WTC11 (cell line): Measurements from ENCODE around the gene EMILIN1. TPM values are rescaled to one million over a fixed set of nuclear protein-coding genes. Genes with fewer than 3 reads are reported as not detected.

Source experiments
- ATAC-seq: fragments of 200-7000 bp; cut with Tn5 transposase; 2 replicates; pipeline ENCODE4 v1.10.0; 2021; ENCODE audit warnings: mild to moderate bottlenecking, moderate library complexity
- CTCF ChIA-PET: fragments of 300-600 bp; sonication (Branson Sonifier 250); formaldehyde crosslinking; loops from one replicate; lab custom pipeline; 2021; ENCODE audit warnings: antibody characterized with exemption; lab: Charles Lee
- POLR2A ChIA-PET: fragments of 350-600 bp; sonication (Branson Sonifier 250); formaldehyde crosslinking; loops from one replicate; lab custom pipeline; 2021; ENCODE audit warnings: antibody characterized with exemption; lab: Charles Lee
- DNase-seq: peaks from one replicate; pipeline ENCODE4 v3.0.0; 2021; ENCODE audit warnings: low spot score
- H3K27ac Mint-ChIP-seq: 2 replicates; pipeline ENCODE4 v1.8.0; 2021; ENCODE audit warnings: mixed read lengths
- H3K27me3 Mint-ChIP-seq: 2 replicates; pipeline ENCODE4 v1.8.0; 2021; ENCODE audit warnings: low read depth, mild to moderate bottlenecking, moderate library complexity, mixed read lengths
- H3K36me3 Mint-ChIP-seq: 2 replicates; pipeline ENCODE4 v1.8.0; 2021; ENCODE audit warnings: mixed read lengths
- H3K4me1 Mint-ChIP-seq: 2 replicates; pipeline ENCODE4 v1.8.0; 2022; ENCODE audit warnings: mixed read lengths
- H3K4me3 Mint-ChIP-seq: 2 replicates; pipeline ENCODE4 v1.8.0; 2021; ENCODE audit warnings: mild to moderate bottlenecking, moderate library complexity, mixed read lengths
- H3K9me3 Mint-ChIP-seq: 2 replicates; pipeline ENCODE4 v1.8.0; 2021; ENCODE audit warnings: mixed read lengths
- CBFB ChIP-seq: sonication (generic); formaldehyde crosslinking; IDR thresholded peaks from 2 replicates; pipeline ENCODE4 v1.8.1; 2022; ENCODE audit warnings: mild to moderate bottlenecking, low read depth, missing genetic modification reagents
- CREB1 ChIP-seq: sonication (generic); formaldehyde crosslinking; IDR thresholded peaks from 2 replicates; pipeline ENCODE4 v1.8.0; 2023; ENCODE audit warnings: mild to moderate bottlenecking, missing genetic modification reagents
- FOXP1 ChIP-seq: sonication (generic); formaldehyde crosslinking; IDR thresholded peaks from 2 replicates; pipeline ENCODE4 v1.8.0; 2022; ENCODE audit warnings: missing genetic modification reagents, mild to moderate bottlenecking, moderate library complexity, borderline replicate concordance
- GRHL2 ChIP-seq: fragments of 250-450 bp; sonication (Bioruptor Pico); IDR thresholded peaks from 2 replicates; pipeline ENCODE4 v1.8.0; 2022; ENCODE audit warnings: mild to moderate bottlenecking, moderate library complexity; ENCODE audit not compliant: insufficient replicate concordance, severe bottlenecking
- MYBL2 ChIP-seq: sonication (generic); formaldehyde crosslinking; IDR thresholded peaks from 2 replicates; pipeline ENCODE4 v1.8.1; 2023; ENCODE audit warnings: mild to moderate bottlenecking, moderate library complexity, missing genetic modification reagents
- RELA ChIP-seq: sonication (generic); formaldehyde crosslinking; IDR thresholded peaks from 2 replicates; pipeline ENCODE4 v1.8.1; 2022; ENCODE audit warnings: missing genetic modification reagents, mild to moderate bottlenecking, borderline replicate concordance
- RORB ChIP-seq: fragments of 250-450 bp; sonication (Bioruptor Pico); IDR thresholded peaks from 2 replicates; pipeline ENCODE4 v1.9.0; 2021; ENCODE audit warnings: mild to moderate bottlenecking
- SOX15 ChIP-seq: fragments of 250-450 bp; sonication (Bioruptor Pico); IDR thresholded peaks from 2 replicates; pipeline ENCODE4 v1.9.0; 2021; ENCODE audit warnings: mild to moderate bottlenecking
- SP1 ChIP-seq: sonication (generic); formaldehyde crosslinking; conservative IDR thresholded peaks from 2 replicates; pipeline ENCODE4 v1.8.1; 2022; ENCODE audit warnings: missing genetic modification reagents
- TCF7 ChIP-seq: sonication (generic); formaldehyde crosslinking; IDR thresholded peaks from 2 replicates; pipeline ENCODE4 v1.8.0; 2022; ENCODE audit warnings: mild to moderate bottlenecking, low read depth, missing genetic modification reagents, moderate library complexity
- ZNF121 ChIP-seq: sonication (generic); formaldehyde crosslinking; IDR thresholded peaks from 2 replicates; pipeline ENCODE4 v1.8.0; 2023; ENCODE audit warnings: missing genetic modification reagents
- ZNF138 ChIP-seq: sonication (generic); formaldehyde crosslinking; conservative IDR thresholded peaks from 2 replicates; pipeline ENCODE4 v1.8.1; 2022; ENCODE audit warnings: mild to moderate bottlenecking, moderate library complexity, missing genetic modification reagents
- ZNF219 ChIP-seq: sonication (generic); formaldehyde crosslinking; IDR thresholded peaks from 2 replicates; pipeline ENCODE4 v1.8.0; 2023; ENCODE audit warnings: missing genetic modification reagents, mild to moderate bottlenecking, borderline replicate concordance
- ZNF396 ChIP-seq: fragments of 250-450 bp; sonication (Bioruptor Pico); IDR thresholded peaks from 2 replicates; pipeline ENCODE4 v1.8.0; 2021; ENCODE audit warnings: mild to moderate bottlenecking, moderate library complexity, borderline replicate concordance
- ZNF416 ChIP-seq: fragments of 250-450 bp; sonication (Bioruptor Pico); IDR thresholded peaks from 2 replicates; pipeline ENCODE4 v1.9.0; 2021; ENCODE audit warnings: mild to moderate bottlenecking, inconsistent platforms
- total RNA-seq: library from RNA; stranded (reverse); gene quantifications from 3 replicates; pipeline ENCODE4 v1.2.3, GENCODE V29; 2021
- TF ChIP-seq, protein P1 (sequence below): sonication (generic); formaldehyde crosslinking; IDR thresholded peaks from 2 replicates; pipeline ENCODE4 v1.8.1; 2022; ENCODE audit warnings: mild to moderate bottlenecking, moderate library complexity, missing genetic modification reagents
- TF ChIP-seq, protein P2 (sequence below): fragments of 250-450 bp; sonication (Bioruptor Pico); IDR thresholded peaks from 2 replicates; pipeline ENCODE4 v1.9.0; 2021; ENCODE audit warnings: mild to moderate bottlenecking, borderline replicate concordance
- TF ChIP-seq, protein P3 (sequence below): sonication (generic); formaldehyde crosslinking; IDR thresholded peaks from 2 replicates; pipeline ENCODE4 v1.8.1; 2022; ENCODE audit warnings: mild to moderate bottlenecking, missing genetic modification reagents, moderate library complexity, borderline replicate concordance
- TF ChIP-seq, protein P4 (sequence below): sonication (generic); formaldehyde crosslinking; IDR thresholded peaks from 2 replicates; pipeline ENCODE4 v1.8.0; 2022; ENCODE audit warnings: mild to moderate bottlenecking, missing genetic modification reagents
- TF ChIP-seq, protein P5 (sequence below): fragments of 250-450 bp; sonication (Bioruptor Pico); IDR thresholded peaks from 2 replicates; pipeline ENCODE4 v1.9.0; 2021; ENCODE audit warnings: moderate library complexity, mild to moderate bottlenecking, inconsistent platforms, borderline replicate concordance
- TF ChIP-seq, protein P6 (sequence below): fragments of 250-450 bp; sonication (Bioruptor Pico); IDR thresholded peaks from 2 replicates; pipeline ENCODE4 v1.9.0; 2021; ENCODE audit warnings: mild to moderate bottlenecking
- TF ChIP-seq, protein P7 (sequence below): sonication (generic); formaldehyde crosslinking; conservative IDR thresholded peaks from 2 replicates; pipeline ENCODE4 v1.8.1; 2022; ENCODE audit warnings: mild to moderate bottlenecking, missing genetic modification reagents
- TF ChIP-seq, protein P8 (sequence below): sonication (generic); formaldehyde crosslinking; IDR thresholded peaks from 2 replicates; pipeline ENCODE4 v1.8.1; 2023; ENCODE audit warnings: mild to moderate bottlenecking, missing genetic modification reagents, moderate library complexity

EMILIN1 gene
- total RNA-seq, 1 experiment from 2014 or later = 3.5 TPM

DNA sequence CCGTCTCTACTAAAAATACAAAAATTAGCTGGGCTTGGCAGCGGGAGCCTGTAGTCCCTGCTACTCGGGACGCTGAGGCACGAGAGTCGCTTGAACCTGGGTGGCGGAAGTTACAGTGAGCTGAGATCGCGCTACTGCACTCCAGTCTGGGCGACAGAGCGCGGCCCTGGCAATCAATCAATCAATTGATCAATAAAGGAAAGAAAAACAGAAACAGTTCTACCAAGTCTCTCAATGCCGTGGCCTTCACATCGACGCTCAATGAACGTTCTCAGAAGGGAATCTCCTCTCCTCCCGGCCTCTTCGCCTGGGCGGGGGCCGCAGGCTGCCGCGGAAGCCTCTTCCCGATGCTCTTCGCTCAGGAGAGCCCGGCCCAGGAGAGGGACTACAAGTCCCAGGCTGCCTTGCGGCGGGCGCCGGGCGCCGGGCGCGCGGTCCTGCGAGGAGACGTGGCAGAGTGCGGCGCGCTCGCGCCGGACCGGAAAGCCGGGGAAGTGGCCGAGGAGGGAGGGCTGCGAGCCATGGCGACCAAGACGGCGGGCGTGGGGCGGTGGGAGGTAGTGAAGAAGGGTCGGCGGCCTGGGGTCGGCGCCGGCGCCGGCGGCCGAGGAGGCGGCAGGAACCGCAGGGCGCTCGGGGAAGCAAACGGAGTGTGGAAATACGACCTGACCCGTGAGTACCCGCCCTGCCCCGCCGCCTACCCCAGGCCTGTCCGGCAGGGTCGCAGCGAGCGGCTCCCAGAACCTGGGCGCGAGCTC lies 45.7 kb upstream of the EMILIN1 start, which contains the start of gene TMEM214 (continued):
- TF ChIP-seq, protein P1, sequence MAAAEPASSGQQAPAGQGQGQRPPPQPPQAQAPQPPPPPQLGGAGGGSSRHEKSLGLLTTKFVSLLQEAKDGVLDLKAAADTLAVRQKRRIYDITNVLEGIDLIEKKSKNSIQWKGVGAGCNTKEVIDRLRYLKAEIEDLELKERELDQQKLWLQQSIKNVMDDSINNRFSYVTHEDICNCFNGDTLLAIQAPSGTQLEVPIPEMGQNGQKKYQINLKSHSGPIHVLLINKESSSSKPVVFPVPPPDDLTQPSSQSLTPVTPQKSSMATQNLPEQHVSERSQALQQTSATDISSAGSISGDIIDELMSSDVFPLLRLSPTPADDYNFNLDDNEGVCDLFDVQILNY = peak; percentile 89
- TF ChIP-seq ZNF219 (CRISPR knock-in tag) (no peak), ZNF121 (CRISPR knock-in tag) (no peak), GRHL2 (CRISPR knock-in tag) (no peak), ZNF416 (CRISPR knock-in tag) (no peak), CBFB (no peak), ZNF396 (CRISPR knock-in tag) (no peak), TCF7 (CRISPR knock-in tag) (no peak), RORB (CRISPR knock-in tag) (no peak), SOX15 (CRISPR knock-in tag) (no peak), ZNF138 (CRISPR knock-in tag) (no peak)
- TF ChIP-seq, protein P2, sequence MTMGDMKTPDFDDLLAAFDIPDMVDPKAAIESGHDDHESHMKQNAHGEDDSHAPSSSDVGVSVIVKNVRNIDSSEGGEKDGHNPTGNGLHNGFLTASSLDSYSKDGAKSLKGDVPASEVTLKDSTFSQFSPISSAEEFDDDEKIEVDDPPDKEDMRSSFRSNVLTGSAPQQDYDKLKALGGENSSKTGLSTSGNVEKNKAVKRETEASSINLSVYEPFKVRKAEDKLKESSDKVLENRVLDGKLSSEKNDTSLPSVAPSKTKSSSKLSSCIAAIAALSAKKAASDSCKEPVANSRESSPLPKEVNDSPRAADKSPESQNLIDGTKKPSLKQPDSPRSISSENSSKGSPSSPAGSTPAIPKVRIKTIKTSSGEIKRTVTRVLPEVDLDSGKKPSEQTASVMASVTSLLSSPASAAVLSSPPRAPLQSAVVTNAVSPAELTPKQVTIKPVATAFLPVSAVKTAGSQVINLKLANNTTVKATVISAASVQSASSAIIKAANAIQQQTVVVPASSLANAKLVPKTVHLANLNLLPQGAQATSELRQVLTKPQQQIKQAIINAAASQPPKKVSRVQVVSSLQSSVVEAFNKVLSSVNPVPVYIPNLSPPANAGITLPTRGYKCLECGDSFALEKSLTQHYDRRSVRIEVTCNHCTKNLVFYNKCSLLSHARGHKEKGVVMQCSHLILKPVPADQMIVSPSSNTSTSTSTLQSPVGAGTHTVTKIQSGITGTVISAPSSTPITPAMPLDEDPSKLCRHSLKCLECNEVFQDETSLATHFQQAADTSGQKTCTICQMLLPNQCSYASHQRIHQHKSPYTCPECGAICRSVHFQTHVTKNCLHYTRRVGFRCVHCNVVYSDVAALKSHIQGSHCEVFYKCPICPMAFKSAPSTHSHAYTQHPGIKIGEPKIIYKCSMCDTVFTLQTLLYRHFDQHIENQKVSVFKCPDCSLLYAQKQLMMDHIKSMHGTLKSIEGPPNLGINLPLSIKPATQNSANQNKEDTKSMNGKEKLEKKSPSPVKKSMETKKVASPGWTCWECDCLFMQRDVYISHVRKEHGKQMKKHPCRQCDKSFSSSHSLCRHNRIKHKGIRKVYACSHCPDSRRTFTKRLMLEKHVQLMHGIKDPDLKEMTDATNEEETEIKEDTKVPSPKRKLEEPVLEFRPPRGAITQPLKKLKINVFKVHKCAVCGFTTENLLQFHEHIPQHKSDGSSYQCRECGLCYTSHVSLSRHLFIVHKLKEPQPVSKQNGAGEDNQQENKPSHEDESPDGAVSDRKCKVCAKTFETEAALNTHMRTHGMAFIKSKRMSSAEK (CRISPR knock-in tag) = no peak
- TF ChIP-seq, protein P3, sequence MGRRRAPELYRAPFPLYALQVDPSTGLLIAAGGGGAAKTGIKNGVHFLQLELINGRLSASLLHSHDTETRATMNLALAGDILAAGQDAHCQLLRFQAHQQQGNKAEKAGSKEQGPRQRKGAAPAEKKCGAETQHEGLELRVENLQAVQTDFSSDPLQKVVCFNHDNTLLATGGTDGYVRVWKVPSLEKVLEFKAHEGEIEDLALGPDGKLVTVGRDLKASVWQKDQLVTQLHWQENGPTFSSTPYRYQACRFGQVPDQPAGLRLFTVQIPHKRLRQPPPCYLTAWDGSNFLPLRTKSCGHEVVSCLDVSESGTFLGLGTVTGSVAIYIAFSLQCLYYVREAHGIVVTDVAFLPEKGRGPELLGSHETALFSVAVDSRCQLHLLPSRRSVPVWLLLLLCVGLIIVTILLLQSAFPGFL (CRISPR knock-in tag) = 0 out of 2 replicates have a peak, but pooled peaks have one; percentile 35
- TF ChIP-seq, protein P4, sequence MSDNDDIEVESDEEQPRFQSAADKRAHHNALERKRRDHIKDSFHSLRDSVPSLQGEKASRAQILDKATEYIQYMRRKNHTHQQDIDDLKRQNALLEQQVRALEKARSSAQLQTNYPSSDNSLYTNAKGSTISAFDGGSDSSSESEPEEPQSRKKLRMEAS = peak; percentile 69
- TF ChIP-seq, protein P5, sequence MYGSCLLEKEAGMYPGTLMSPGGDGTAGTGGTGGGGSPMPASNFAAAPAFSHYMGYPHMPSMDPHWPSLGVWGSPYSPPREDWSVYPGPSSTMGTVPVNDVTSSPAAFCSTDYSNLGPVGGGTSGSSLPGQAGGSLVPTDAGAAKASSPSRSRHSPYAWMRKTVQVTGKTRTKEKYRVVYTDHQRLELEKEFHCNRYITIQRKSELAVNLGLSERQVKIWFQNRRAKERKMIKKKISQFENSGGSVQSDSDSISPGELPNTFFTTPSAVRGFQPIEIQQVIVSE = no peak

DNA sequence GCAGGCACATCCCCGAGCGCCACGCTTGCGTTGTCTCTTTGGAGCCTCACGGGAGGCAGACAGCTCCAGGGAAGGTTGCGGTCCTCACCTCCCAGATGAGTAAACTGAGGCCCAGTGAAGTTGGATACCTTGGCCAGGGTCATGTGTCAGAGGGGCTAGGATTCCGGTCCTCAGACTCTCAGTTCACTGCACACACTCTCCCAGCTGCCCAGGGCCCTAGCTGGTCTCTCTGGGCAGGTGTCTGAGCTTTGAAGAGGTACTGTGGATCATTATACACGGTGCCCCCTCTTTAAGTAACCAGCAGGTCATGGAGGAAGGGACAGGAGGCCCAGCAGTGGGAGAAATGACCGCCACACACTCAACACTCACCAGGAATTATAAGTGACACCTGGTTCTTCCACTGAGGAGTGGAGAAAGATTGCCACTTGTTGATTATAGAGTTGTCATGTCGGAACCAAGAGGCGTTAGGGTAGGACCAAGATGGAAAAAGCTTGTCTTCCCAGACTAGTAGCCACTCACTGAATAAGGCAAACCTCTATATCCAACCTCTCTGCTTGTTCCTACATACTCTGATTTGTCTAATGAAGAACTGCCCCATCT lies 45.1 kb upstream of the EMILIN1 start:
- H3K9me3 Mint-ChIP-seq = no peaks in the 10 kb centered on the region
- CTCF ChIA-PET = interaction anchor here (0.7 to 3.2 kb wide), 6 partner anchors 9 to 187 kb away, joined by 3 to 20 read pairs (median 7); no protein-coding TSS in a partner anchor
- peak overlapping the region; percentile 95 for H3K4me3 Mint-ChIP-seq
- POLR2A ChIA-PET = interaction anchor here (1.2 to 1.6 kb wide), 3 partner anchors 9 to 38 kb away, joined by 3 to 8 read pairs (median 4); partner anchors contain the start of genes AGBL5 and OST4
- H3K4me1 Mint-ChIP-seq = peaks cover 16% of the 10 kb centered on the region
- H3K36me3 Mint-ChIP-seq = peaks cover 39% of the 10 kb centered on the region
- H3K27ac Mint-ChIP-seq = no peak overlapping the region
- H3K27me3 Mint-ChIP-seq = no peaks in the 10 kb centered on the region
- peak; percentile 13 for ATAC-seq
- no peak for DNase-seq
- TF ChIP-seq CREB1 (CRISPR knock-in tag) (no peak; the same call in 1 of the 2 replicates), FOXP1 (CRISPR knock-in tag) (no peak), RELA (CRISPR knock-in tag) (no peak), SP1 (CRISPR knock-in tag) (no peak), MYBL2 (CRISPR knock-in tag) (no peak)
- TF ChIP-seq, protein P6, sequence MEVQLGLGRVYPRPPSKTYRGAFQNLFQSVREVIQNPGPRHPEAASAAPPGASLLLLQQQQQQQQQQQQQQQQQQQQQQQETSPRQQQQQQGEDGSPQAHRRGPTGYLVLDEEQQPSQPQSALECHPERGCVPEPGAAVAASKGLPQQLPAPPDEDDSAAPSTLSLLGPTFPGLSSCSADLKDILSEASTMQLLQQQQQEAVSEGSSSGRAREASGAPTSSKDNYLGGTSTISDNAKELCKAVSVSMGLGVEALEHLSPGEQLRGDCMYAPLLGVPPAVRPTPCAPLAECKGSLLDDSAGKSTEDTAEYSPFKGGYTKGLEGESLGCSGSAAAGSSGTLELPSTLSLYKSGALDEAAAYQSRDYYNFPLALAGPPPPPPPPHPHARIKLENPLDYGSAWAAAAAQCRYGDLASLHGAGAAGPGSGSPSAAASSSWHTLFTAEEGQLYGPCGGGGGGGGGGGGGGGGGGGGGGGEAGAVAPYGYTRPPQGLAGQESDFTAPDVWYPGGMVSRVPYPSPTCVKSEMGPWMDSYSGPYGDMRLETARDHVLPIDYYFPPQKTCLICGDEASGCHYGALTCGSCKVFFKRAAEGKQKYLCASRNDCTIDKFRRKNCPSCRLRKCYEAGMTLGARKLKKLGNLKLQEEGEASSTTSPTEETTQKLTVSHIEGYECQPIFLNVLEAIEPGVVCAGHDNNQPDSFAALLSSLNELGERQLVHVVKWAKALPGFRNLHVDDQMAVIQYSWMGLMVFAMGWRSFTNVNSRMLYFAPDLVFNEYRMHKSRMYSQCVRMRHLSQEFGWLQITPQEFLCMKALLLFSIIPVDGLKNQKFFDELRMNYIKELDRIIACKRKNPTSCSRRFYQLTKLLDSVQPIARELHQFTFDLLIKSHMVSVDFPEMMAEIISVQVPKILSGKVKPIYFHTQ (CRISPR knock-in tag) = no peak
- TF ChIP-seq, protein P7, sequence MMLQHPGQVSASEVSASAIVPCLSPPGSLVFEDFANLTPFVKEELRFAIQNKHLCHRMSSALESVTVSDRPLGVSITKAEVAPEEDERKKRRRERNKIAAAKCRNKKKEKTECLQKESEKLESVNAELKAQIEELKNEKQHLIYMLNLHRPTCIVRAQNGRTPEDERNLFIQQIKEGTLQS = no peak
- TF ChIP-seq, protein P8, sequence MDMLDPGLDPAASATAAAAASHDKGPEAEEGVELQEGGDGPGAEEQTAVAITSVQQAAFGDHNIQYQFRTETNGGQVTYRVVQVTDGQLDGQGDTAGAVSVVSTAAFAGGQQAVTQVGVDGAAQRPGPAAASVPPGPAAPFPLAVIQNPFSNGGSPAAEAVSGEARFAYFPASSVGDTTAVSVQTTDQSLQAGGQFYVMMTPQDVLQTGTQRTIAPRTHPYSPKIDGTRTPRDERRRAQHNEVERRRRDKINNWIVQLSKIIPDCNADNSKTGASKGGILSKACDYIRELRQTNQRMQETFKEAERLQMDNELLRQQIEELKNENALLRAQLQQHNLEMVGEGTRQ (CRISPR knock-in tag) = no peak
- TF ChIP-seq, protein P5 = no peak
